Heart right ventricle (tissue), 16 donors: Measurements from ENCODE around the gene RAMAC. TPM values are rescaled to one million over a fixed set of nuclear protein-coding genes. Genes with fewer than 3 reads are reported as not detected.

Source experiments
- ATAC-seq, 8 donors: fragments of 200-7000 bp; cut with Tn5 transposase; one replicate each; pipeline ENCODE4 v1.9.1; 2020; ENCODE audit warnings: mild to moderate bottlenecking in 8 of 8, moderate library complexity in 8 of 8, moderate number of reproducible peaks in 1 of 8
- DNase-seq, 2 donors: peaks; one replicate each; pipeline ENCODE4 v3.0.0-alpha.2; 2020
- H3K27ac ChIP-seq, 10 donors: fragments of 200-600 bp; sonication (generic) in 2 of 10; one replicate each; pipeline versions ENCODE4 v1.5.0 to v1.8.0; 2020 to 2022; ENCODE audit warnings: mild to moderate bottlenecking in 3 of 10
- H3K27me3 ChIP-seq, 7 donors: fragments of 200-600 bp; one replicate each; pipeline ENCODE4 v1.8.0; 2021 to 2022; ENCODE audit warnings: mild to moderate bottlenecking in 2 of 7
- H3K36me3 ChIP-seq, 9 donors: fragments of 200-600 bp; sonication (generic) in 1 of 9; one replicate each; pipeline versions ENCODE4 v1.5.0 to v1.8.0; 2020 to 2022; ENCODE audit warnings: mild to moderate bottlenecking in 2 of 9
- H3K4me1 ChIP-seq, 9 donors: fragments of 200-600 bp; sonication (generic) in 1 of 9; one replicate each; pipeline versions ENCODE4 v1.5.0 to v1.8.0; 2020 to 2022; ENCODE audit warnings: mild to moderate bottlenecking in 4 of 9
- H3K4me3 ChIP-seq, 10 donors: fragments of 200-600 bp; sonication (generic) in 2 of 10; one replicate each; pipeline versions ENCODE4 v1.5.0 to v1.8.0; 2020 to 2022; ENCODE audit warnings: mild to moderate bottlenecking in 7 of 10, moderate library complexity in 2 of 10
- H3K9me3 ChIP-seq, 11 donors: fragments of 200-600 bp in 10 of 11; sonication (generic) in 2 of 11; one replicate each; pipeline versions ENCODE4 v1.5.0 to v1.8.0; 2013 to 2022; ENCODE audit warnings: mild to moderate bottlenecking in 2 of 11, control low read depth in 1 of 11, moderate library complexity in 1 of 11
- WGBS, 2 donors: extraction: QIAGEN DNeasy Blood & Tissue Kit; methylation state at CpG; one replicate each; pipeline ENCODE4 v1.1.7; 2013; ENCODE audit warnings: inconsistent platforms in 1 of 2; 5-methylcytosine and 5-hydroxymethylcytosine counted together
- intact Hi-C, 10 donors: fragments of 100-400 bp; cut with DNase I; formaldehyde crosslinking; loops; one replicate each; pipeline versions ENCODE4 v1.11.1 to v1.14.2; 2022
- polyA plus RNA-seq, 2 donors: library from polyadenylated mRNA; stranded (reverse); fragments of 200-250 nt; gene quantifications; one replicate each; pipeline ENCODE4 v1.2.3, GENCODE V29; 2013
- total RNA-seq, 10 donors: library from RNA; stranded (reverse); fragmentation: NEBNext Ultra II Directional in 3 of 10; extraction: Animal tissue kit (Norgen Biotek cat#: 25700) in 3 of 10; gene quantifications; one replicate each; pipeline versions ENCODE4 v1.2.1 to v1.2.4, GENCODE V29; 2021 to 2023
- TF ChIP-seq, protein P1 (sequence below), 9 donors: fragments of 200-600 bp; sonication (generic) in 2 of 9; IDR thresholded peaks; one replicate each; pipeline versions ENCODE4 v1.5.0 to v1.8.0; 2021 to 2022; ENCODE audit warnings: antibody characterized with exemption in 9 of 9, mild to moderate bottlenecking in 5 of 9, moderate library complexity in 1 of 9
- donor health status: Arrhythmogenic right ventricular cardiomyopathy.
- donor health status: ischemic (EF 13 %, LVEDD 7.1; RV severe dilation, severe dysfunction).
- donor health status: healthy with polysubstance abuse.
- donor health status: DM: no; HTN: yes; CAD: no.
- donor health status: DM: no; HTN: no; CAD: no.
- donor health status: ischemic (EF 25% LVEDD 6.9; RV normal size, moderate dysfunction).
- donor health status: ischemic (EF 25% LVEDD 5.7; RV mildly dilated, moderate dysfunction).
- donor health status: healthy.
- donor health status: DM: yes; HTN: yes; CAD: no.
- donor health status: Ischemic cardiomyopathy.
- donor health status: ischemic (EF 35%, LVEDD 5.7; RV mildly dilated, moderate dysfunction).
- donor health status: nonischemic (EF 11% LVEDD 7.7; RV severe dilation, severe dysfunction).
- donor health status: DM: yes; HTN: yes; CAD: no.
- donor health status: PGD.
- donor health status: ischemic (EF 29% LVEDD 5.4; RV normal size, mild dysfunction).
- donor health status: nonischemic (EF 23%, LVEDD 6.1; RV moderate dilation, normal function).

Gene RAMAC
- total and polyA plus RNA-seq, 12 donors, result 11.8 to 20.4 (median 14.4) TPM

DNA sequence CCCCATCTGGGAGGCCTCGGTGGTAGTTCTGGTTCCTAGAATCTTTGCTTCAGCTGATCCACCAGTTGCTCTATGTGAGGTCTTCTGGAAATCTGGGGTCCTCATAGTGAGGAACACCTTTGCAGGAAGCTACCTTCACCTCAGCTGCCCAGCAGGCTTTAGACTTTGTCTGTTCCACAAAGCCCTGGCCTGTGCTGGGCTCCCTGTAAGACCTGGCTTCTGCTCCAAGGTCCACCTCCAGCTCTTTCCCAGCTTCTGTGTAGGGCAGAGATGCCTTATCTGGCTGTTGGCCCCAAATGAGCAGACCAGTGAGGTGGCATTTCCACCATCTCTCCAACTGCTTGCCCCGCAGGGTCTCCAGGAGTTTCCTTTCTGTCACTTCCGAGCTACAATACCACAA lies 25.2 kb upstream of the RAMAC start:
- intact Hi-C loops, result no loop called here
- peaks cover 0 to 29% (median 0%) of the 10 kb centered on the region in 9 donors for H3K4me1 ChIP-seq
- H3K9me3 ChIP-seq, result no peaks in the 10 kb centered on the region
- H3K27ac ChIP-seq, result no peak overlapping the region
- 81 to 90% methylated on average over 3 of the region's 3 CpGs for WGBS, 2 donors
- no peaks in the 10 kb centered on the region for H3K27me3 ChIP-seq
- H3K36me3 ChIP-seq, result no peaks in the 10 kb centered on the region
- no peak for DNase-seq
- TF ChIP-seq, protein P1, sequence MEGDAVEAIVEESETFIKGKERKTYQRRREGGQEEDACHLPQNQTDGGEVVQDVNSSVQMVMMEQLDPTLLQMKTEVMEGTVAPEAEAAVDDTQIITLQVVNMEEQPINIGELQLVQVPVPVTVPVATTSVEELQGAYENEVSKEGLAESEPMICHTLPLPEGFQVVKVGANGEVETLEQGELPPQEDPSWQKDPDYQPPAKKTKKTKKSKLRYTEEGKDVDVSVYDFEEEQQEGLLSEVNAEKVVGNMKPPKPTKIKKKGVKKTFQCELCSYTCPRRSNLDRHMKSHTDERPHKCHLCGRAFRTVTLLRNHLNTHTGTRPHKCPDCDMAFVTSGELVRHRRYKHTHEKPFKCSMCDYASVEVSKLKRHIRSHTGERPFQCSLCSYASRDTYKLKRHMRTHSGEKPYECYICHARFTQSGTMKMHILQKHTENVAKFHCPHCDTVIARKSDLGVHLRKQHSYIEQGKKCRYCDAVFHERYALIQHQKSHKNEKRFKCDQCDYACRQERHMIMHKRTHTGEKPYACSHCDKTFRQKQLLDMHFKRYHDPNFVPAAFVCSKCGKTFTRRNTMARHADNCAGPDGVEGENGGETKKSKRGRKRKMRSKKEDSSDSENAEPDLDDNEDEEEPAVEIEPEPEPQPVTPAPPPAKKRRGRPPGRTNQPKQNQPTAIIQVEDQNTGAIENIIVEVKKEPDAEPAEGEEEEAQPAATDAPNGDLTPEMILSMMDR (IDR thresholded peaks at IDR 0.05), result no peak
- H3K4me3 ChIP-seq, result no peak overlapping the region
- ATAC-seq, result no peak

DNA sequence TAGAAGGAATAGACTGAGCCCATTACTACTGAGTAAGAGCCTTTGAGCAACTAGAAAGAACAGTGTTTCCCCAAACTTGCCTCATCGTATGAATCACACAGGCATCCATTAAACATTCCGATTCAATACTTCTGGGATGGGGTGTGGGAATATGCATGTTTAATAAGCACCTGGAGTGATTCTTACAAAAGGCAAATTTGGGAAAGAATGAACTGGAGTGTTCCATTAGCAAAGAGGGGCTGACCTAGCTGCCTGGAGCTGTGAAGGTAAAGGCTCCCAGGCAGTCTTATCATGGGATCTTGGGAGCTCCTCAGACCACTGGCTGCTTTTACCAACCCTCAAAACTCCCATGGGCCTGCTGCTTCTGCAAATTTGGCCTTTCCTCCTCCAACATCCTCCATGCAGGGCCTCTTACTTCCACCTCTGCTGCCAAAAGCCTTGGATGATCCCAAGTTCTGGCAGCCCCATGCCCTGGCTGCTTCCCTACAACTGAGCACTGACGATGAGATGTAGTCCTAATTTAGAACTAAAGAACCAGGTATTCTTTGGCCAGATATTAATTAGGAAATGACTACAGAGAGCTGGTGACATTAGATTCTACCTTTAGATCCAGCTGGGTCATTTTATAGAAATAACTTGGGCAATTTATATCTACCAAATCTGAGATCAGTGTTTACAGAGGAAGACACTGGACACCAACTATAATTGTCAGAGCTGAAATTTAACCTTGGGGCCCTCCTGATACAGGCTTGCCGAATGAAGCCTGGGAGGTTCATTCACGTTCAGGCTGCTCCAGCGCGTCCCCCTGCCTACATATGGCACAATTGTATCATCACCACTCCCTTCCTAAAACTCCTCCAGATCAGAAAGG lies 22.3 kb upstream of the RAMAC start:
- Histone ChIP-seq H3K27ac (peak overlapping the region in 6 of 10 donors; percentile 17 to 73 (median 48)), H3K4me1 (peaks cover 0 to 29% (median 0%) of the 10 kb centered on the region in 9 donors), H3K9me3 (no peaks in the 10 kb centered on the region), H3K27me3 (no peaks in the 10 kb centered on the region), H3K4me3 (no peak overlapping the region), H3K36me3 (no peaks in the 10 kb centered on the region)
- WGBS, 2 donors, result 71 to 73% methylated on average over 7 of the region's 7 CpGs
- peak in 1 of 2 donors; percentile 31 for DNase-seq
- peak in 7 of 8 donors; percentile 55 to 90 (median 81) for ATAC-seq
- intact Hi-C loops, result no loop called here
- TF ChIP-seq, protein P1 (IDR thresholded peaks at IDR 0.05), result no peak

DNA sequence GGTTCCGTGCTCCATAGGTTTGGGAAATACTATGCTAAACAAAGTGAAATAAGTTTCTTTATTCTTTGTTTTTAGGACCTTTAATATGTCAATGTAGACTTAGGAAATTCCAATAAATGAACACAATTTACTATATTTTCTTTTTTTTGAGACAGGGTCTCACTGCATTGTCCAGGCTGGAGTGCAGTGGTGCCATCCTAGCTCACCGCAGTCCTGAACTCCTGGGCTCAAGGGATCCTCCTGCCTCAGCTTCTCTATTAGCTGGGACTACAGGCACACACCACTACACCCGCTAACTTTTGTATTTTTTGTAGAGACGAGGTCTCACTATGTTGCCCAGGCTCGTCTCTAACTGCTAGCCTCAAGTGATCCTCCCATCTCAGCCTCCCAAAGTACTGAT lies 21.1 kb upstream of the RAMAC start:
- intact Hi-C loops, result no loop called here
- ATAC-seq, result no peak

DNA sequence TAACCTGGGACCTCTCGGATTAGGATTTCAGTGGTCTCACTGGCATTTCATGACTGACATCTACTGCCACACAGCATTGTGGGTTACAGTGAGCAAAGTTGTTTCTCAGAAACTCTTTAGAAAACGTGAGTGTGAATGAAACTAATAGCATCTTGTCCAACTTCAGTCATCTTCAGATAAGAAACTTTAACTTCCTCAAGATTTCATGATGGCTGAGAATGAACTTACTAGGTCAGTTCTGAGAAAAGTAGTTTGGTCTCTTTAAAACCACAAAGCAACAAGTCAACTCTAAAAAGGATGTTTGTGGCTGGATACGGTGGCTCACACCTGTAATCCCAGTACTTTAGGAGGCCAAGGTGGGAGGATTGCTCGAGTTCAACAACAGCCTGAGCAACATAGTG lies 19.3 kb upstream of the RAMAC start:
- Histone ChIP-seq H3K36me3 (no peaks in the 10 kb centered on the region), H3K4me1 (peaks cover 0 to 33% (median 5%) of the 10 kb centered on the region in 9 donors), H3K9me3 (no peaks in the 10 kb centered on the region), H3K27me3 (no peaks in the 10 kb centered on the region), H3K27ac (no peak overlapping the region), H3K4me3 (no peak overlapping the region)
- TF ChIP-seq, protein P1 (IDR thresholded peaks at IDR 0.05), result no peak
- intact Hi-C loops, result no loop called here
- 72 to 77% methylated on average over 4 of the region's 4 CpGs for WGBS, 2 donors
- DNase-seq, result no peak
- no peak for ATAC-seq

More for the DNA sequence above, 21.1 kb upstream of the RAMAC start:
- Histone ChIP-seq H3K36me3 (no peaks in the 10 kb centered on the region), H3K27me3 (no peaks in the 10 kb centered on the region), H3K9me3 (no peaks in the 10 kb centered on the region), H3K4me1 (peaks cover 0 to 19% (median 3%) of the 10 kb centered on the region in 9 donors), H3K27ac (no peak overlapping the region), H3K4me3 (no peak overlapping the region)
- no peak for DNase-seq
- WGBS, 2 donors, result 94 to 95% methylated on average over 5 of the region's 5 CpGs
- TF ChIP-seq, protein P1 (IDR thresholded peaks at IDR 0.05), result no peak
